ENCODE results near the gene ARAP1. TPM values are rescaled to one million over a fixed set of nuclear protein-coding genes. Genes with fewer than 3 reads are reported as not detected.
"Not testable (repeated sequence)": the region's sequence is repeated elsewhere in the genome, so short reads cannot be mapped to it uniquely, and the experiment has no call there.

Gene ARAP1
- total RNA-seq, 1 donor from 2014 or later: 49.5 TPM

DNA sequence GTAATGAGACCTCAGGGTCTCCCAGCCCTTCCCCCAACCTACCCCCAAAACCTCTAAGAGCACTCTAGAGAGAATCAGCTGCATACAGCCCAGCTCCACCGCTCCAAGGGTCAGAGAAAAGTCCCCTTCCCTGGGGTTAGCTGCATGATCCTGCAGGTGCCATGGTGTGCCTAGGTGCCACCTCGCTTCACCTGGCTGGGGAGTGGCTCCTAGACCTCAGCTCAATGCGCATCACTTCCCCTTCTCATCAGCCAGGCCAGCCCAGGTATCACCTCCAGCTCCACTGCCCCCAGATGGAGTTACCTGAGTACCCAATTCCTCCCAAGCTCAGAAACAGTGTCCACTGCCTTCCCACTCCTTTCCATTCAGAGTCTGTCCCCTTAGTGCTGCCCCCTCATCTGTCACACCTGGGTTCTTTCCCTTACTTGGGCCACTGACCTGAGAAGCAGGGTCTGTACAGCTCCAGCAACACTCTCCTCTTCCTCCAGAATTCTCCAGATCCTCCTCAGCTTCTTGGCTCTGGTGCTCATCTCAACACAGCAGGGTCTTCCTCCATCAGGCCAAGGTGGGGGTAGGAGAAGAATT lies 40.3 kb upstream of the ARAP1 start:
- no peak for TF ChIP-seq CTCF (IDR thresholded peaks at IDR 0.05; ENCODE audit: insufficient read depth, low read length, severe bottlenecking)
- Histone ChIP-seq H3K4me3 (ENCODE audit: low read depth, low read length) (no peak overlapping the region), H3K36me3 (ENCODE audit: control insufficient read depth, insufficient read depth, low read length) (no peaks in the 10 kb centered on the region), H3K27me3 (ENCODE audit: control insufficient read depth, insufficient read depth, low read length) (no peaks in the 10 kb centered on the region)
- FAIRE-seq (no peak), DNase-seq (ENCODE audit: low read depth) (no peak)

GRCh38 chr11:72791228-72791627 lies 39.0 kb upstream of the ARAP1 start:
- not testable (repeated sequence) for FAIRE-seq; DNase-seq (ENCODE audit: low read depth); H3K27me3 ChIP-seq (ENCODE audit: control insufficient read depth, insufficient read depth, low read length); H3K36me3 ChIP-seq (ENCODE audit: control insufficient read depth, insufficient read depth, low read length); H3K4me3 ChIP-seq (ENCODE audit: low read depth, low read length)

DNA sequence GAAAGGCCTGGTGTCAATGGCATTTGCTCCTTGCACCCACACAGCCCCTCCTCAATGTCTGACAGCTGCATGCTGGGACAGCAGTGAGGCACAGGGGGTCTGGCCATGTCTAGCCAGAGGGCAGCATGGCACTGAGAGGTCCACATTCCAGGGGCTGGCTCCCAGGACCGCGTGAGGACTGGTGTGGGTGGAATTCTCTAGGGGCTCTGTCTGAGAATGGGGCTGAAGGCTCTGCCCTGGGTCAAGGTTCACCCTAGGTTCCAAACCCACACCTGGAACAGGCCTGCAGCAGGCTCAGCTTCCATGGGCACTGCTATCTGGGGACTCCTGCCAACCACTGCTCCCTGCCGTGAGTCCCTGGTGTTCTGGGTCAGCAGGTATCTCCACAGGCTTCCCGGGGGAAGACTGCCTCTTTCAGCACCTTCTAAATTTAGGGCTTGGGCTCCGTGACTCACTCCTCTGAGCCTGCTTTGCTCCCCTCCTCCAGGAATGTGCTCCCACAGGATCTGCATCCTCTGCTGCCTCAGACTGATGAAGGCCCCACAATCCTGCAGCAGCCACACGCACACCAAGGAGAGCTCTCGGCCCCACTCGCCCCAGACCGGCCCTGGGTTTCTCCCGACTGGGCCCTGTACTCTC lies 37.4 kb upstream of the ARAP1 start:
- TF ChIP-seq CTCF (IDR thresholded peaks at IDR 0.05; ENCODE audit: insufficient read depth, low read length, severe bottlenecking): no peak
- Histone ChIP-seq H3K4me3 (ENCODE audit: low read depth, low read length) (no peak overlapping the region), H3K27me3 (ENCODE audit: control insufficient read depth, insufficient read depth, low read length) (no peaks in the 10 kb centered on the region), H3K36me3 (ENCODE audit: control insufficient read depth, insufficient read depth, low read length) (no peaks in the 10 kb centered on the region)
- no peak for FAIRE-seq
- peak; percentile 77 for DNase-seq (ENCODE audit: low read depth)

DNA sequence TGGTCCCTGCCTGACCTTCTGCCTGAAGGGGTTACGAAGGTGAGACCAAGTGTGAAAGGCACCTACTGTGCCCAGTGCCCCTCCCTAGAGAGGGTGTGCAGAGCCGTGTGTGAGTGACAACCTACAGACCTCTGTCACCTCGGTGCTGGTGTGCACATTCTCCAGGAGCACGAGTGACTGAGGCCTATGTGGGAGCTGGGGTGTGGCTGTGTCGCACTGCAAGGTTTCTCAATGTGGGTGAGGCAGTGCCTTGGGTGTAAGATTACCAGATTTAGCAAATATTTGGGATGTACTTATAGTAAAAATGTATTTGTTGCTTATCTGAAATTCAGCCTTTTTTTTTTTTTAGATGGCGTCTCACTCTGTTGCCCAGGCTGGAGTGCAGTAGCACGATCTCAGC lies 36.0 kb upstream of the ARAP1 start:
- H3K4me3 ChIP-seq (ENCODE audit: low read depth, low read length): no peak overlapping the region
- no peak for DNase-seq (ENCODE audit: low read depth)
- FAIRE-seq: no peak
- no peaks in the 10 kb centered on the region for H3K27me3 ChIP-seq (ENCODE audit: control insufficient read depth, insufficient read depth, low read length)
- no peak for TF ChIP-seq CTCF (IDR thresholded peaks at IDR 0.05; ENCODE audit: insufficient read depth, low read length, severe bottlenecking)
- no peaks in the 10 kb centered on the region for H3K36me3 ChIP-seq (ENCODE audit: control insufficient read depth, insufficient read depth, low read length)

DNA sequence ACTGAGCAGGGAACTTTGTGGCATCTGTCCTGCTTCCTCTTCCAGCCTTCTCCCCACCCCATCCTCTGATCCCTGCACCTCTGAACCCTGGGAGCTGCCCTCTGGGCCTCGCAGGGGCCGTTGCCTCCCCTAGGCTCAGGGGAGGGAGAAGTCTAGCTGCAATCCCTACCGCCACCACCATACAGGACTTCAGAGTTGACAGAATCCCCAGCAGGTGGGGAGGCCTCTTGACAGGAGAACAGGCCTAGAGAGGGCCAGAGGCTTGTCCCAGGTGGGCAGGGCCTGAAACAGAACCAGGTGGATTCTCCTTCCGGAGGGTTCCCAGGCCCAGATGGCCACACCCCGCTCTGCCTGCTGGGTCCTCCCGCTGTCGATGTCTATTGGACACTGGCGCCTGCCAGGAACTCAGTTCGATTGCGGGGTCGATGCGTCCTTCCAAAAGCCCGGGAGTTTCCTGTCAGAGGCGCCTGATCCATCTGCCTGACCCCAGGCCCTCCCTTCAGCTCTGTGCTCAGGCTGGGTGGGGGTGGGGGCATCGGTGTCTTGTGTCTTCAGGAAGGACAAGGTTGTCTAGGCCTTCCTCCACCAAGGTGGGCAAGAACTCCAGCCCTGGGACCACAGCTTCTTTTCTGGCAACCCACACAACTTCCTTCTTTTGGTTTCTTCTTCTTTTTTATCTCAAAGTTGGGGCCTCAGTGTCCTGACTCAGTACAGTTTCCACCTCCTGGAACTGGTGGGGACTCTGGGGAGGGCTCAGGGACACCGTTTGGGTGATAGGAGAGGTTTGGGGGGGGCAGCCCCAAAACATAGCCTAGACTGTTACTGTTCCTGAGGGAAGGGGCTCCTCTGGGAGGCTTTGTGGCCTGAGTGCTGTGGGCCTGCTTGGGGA lies 35.3 kb upstream of the ARAP1 start:
- TF ChIP-seq CTCF (IDR thresholded peaks at IDR 0.05; ENCODE audit: insufficient read depth, low read length, severe bottlenecking): peak; percentile 18
- no peak overlapping the region for H3K4me3 ChIP-seq (ENCODE audit: low read depth, low read length)
- FAIRE-seq: no peak

More for the DNA sequence above, 35.3 kb upstream of the ARAP1 start:
- Histone ChIP-seq H3K27me3 (ENCODE audit: control insufficient read depth, insufficient read depth, low read length) (no peaks in the 10 kb centered on the region), H3K36me3 (ENCODE audit: control insufficient read depth, insufficient read depth, low read length) (no peaks in the 10 kb centered on the region)
- DNase-seq (ENCODE audit: low read depth): no peak

All from bronchial epithelial cell (primary cell).